Measurements from ENCODE around the gene HLA-A.
"Not testable (repeated sequence)": the region's sequence is repeated elsewhere in the genome, so short reads cannot be mapped to it uniquely, and the experiment has no call there.

Gene HLA-A

GRCh38 chr6:29968905-29969304 lies 26.6 kb downstream of the HLA-A start:
- TF ChIP-seq Cebpa-rat (IDR thresholded peaks at IDR 0.05): no peak
- Histone ChIP-seq H3K4me1 (peaks cover 49 to 53% (median 51%) of the 10 kb centered on the region in 10 experiments), H4K20me1 (no peaks in the 10 kb centered on the region), H3K4me3 (no peak overlapping the region), H3K9me3 (replicated peaks in 1 of 11) (no peaks in the 10 kb centered on the region), H3K27ac (no peak overlapping the region), H3K36me3 (peaks cover 0 to 6% (median 0%) of the 10 kb centered on the region in 11 experiments; a peak in 2 of 22 replicates), H3K9ac (no peak overlapping the region), H3K27me3 (peaks cover 0 to 8% (median 6%) of the 10 kb centered on the region in 11 experiments; a peak in 14 of 22 replicates), H3K4me2 (no peak overlapping the region)

- H3K4me3 ChIP-seq: no peak overlapping the region
- no peak overlapping the region for H3K4me2 ChIP-seq
- H4K20me1 ChIP-seq: peaks cover 0 to 8% (median 0%) of the 10 kb centered on the region in 11 experiments; a peak in 3 of 22 replicates
- peaks cover 0 to 6% (median 0%) of the 10 kb centered on the region in 11 experiments; a peak in 2 of 22 replicates for H3K36me3 ChIP-seq
- no peak overlapping the region for H3K9ac ChIP-seq
- no peak for TF ChIP-seq Cebpa-rat (IDR thresholded peaks at IDR 0.05)
- peaks cover 34 to 42% (median 36%) of the 10 kb centered on the region in 10 experiments for H3K4me1 ChIP-seq
- H3K27me3 ChIP-seq: peaks cover 13 to 25% (median 24%) of the 10 kb centered on the region in 11 experiments
- no peak overlapping the region for H3K27ac ChIP-seq
- H3K9me3 ChIP-seq (replicated peaks in 1 of 11): peaks cover 0 to 7% (median 0%) of the 10 kb centered on the region in 11 experiments; a peak in 3 of 22 replicates
Observed at GRCh38 chr6:29970711-29971110, 28.4 kb downstream of the HLA-A start.

GRCh38 chr6:29974901-29975560 lies 32.7 kb downstream of the HLA-A start:
- peaks cover 0 to 6% (median 0%) of the 10 kb centered on the region in 11 experiments; a peak in 2 of 22 replicates for H3K36me3 ChIP-seq
- peaks cover 0 to 21% (median 0%) of the 10 kb centered on the region in 11 experiments; a peak in 5 of 22 replicates for H4K20me1 ChIP-seq
- H3K9ac ChIP-seq: no peak overlapping the region
- TF ChIP-seq Cebpa-rat (IDR thresholded peaks at IDR 0.05): no peak
- no peak overlapping the region for H3K27ac ChIP-seq
- peaks cover 7 to 19% (median 10%) of the 10 kb centered on the region in 10 experiments; a peak in 15 of 20 replicates for H3K4me1 ChIP-seq
- H3K4me2 ChIP-seq: no peak overlapping the region
- H3K27me3 ChIP-seq: peaks cover 42 to 55% (median 54%) of the 10 kb centered on the region in 11 experiments
- H3K4me3 ChIP-seq: no peak overlapping the region
- H3K9me3 ChIP-seq (replicated peaks in 1 of 11): peaks cover 0 to 8% (median 3%) of the 10 kb centered on the region in 11 experiments; a peak in 9 of 22 replicates

GRCh38 chr6:29975561-29975907 lies 33.2 kb downstream of the HLA-A start:
- no peak for TF ChIP-seq Cebpa-rat (IDR thresholded peaks at IDR 0.05)
- H3K36me3 ChIP-seq: peaks cover 0 to 5% (median 0%) of the 10 kb centered on the region in 11 experiments; a peak in 2 of 22 replicates
- peaks cover 7 to 19% (median 10%) of the 10 kb centered on the region in 10 experiments; a peak in 15 of 20 replicates for H3K4me1 ChIP-seq
- peaks cover 0 to 21% (median 0%) of the 10 kb centered on the region in 11 experiments; a peak in 5 of 22 replicates for H4K20me1 ChIP-seq
- no peak overlapping the region for H3K27ac ChIP-seq
- H3K4me3 ChIP-seq: no peak overlapping the region
- peaks cover 42 to 55% (median 54%) of the 10 kb centered on the region in 11 experiments for H3K27me3 ChIP-seq
- H3K9ac ChIP-seq: no peak overlapping the region
- peaks cover 0 to 8% (median 3%) of the 10 kb centered on the region in 11 experiments; a peak in 9 of 22 replicates for H3K9me3 ChIP-seq (replicated peaks in 1 of 11)
- no peak overlapping the region for H3K4me2 ChIP-seq

- peak overlapping the region; percentile 47 to 86 (median 62); a peak in 21 of 22 replicates for H3K4me2 ChIP-seq
- peaks cover 0 to 21% (median 0%) of the 10 kb centered on the region in 11 experiments; a peak in 5 of 22 replicates for H4K20me1 ChIP-seq
- no peak overlapping the region for H3K9ac ChIP-seq
- H3K36me3 ChIP-seq: no peaks in the 10 kb centered on the region
- peak overlapping the region; percentile 8 to 61 (median 45); a peak in 15 of 20 replicates for H3K4me3 ChIP-seq
- no peak for TF ChIP-seq Cebpa-rat (IDR thresholded peaks at IDR 0.05)
- peaks cover 42 to 55% (median 54%) of the 10 kb centered on the region in 11 experiments for H3K27me3 ChIP-seq
- H3K9me3 ChIP-seq (replicated peaks in 1 of 11): peaks cover 0 to 8% (median 3%) of the 10 kb centered on the region in 11 experiments; a peak in 9 of 22 replicates
- H3K4me1 ChIP-seq: peaks cover 7 to 19% (median 10%) of the 10 kb centered on the region in 10 experiments; a peak in 15 of 20 replicates
- no peak overlapping the region for H3K27ac ChIP-seq
Observed at GRCh38 chr6:29976253-29976587, 33.9 kb downstream of the HLA-A start.

- H3K27me3 ChIP-seq: peaks cover 42 to 55% (median 54%) of the 10 kb centered on the region in 11 experiments
Observed at GRCh38 chr6:29976588-29977424, 34.5 kb downstream of the HLA-A start.

GRCh38 chr6:29977425-29977727 lies 35.0 kb downstream of the HLA-A start:
- Histone ChIP-seq H3K4me1 (peaks cover 3 to 14% (median 4%) of the 10 kb centered on the region in 10 experiments; a peak in 14 of 20 replicates), H3K27me3 (peaks cover 42 to 55% (median 54%) of the 10 kb centered on the region in 11 experiments), H3K9ac (peak overlapping the region in 2 of 11 experiments; percentile 4 to 19; a peak in 1 of 22 replicates), H3K9me3 (replicated peaks in 1 of 11) (peaks cover 0 to 8% (median 3%) of the 10 kb centered on the region in 11 experiments; a peak in 9 of 22 replicates), H3K27ac (no peak overlapping the region), H3K4me2 (peak overlapping the region; percentile 47 to 86 (median 62)), H4K20me1 (peaks cover 0 to 21% (median 0%) of the 10 kb centered on the region in 11 experiments; a peak in 5 of 22 replicates), H3K4me3 (peak overlapping the region in 9 of 10 experiments; percentile 23 to 61 (median 44); a peak in 13 of 20 replicates), H3K36me3 (no peaks in the 10 kb centered on the region)
- TF ChIP-seq Cebpa-rat (IDR thresholded peaks at IDR 0.05): no peak

More at GRCh38 chr6:29976588-29977424, 34.5 kb downstream of the HLA-A start:
- Histone ChIP-seq H3K4me2 (peak overlapping the region; percentile 47 to 86 (median 62)), H3K9ac (peak overlapping the region in 2 of 11 experiments; percentile 4 to 19; a peak in 2 of 22 replicates), H4K20me1 (peaks cover 0 to 21% (median 0%) of the 10 kb centered on the region in 11 experiments; a peak in 5 of 22 replicates), H3K27ac (no peak overlapping the region), H3K36me3 (no peaks in the 10 kb centered on the region), H3K4me3 (peak overlapping the region; percentile 23 to 61 (median 45); a peak in 18 of 20 replicates), H3K9me3 (replicated peaks in 1 of 11) (peaks cover 0 to 8% (median 3%) of the 10 kb centered on the region in 11 experiments; a peak in 9 of 22 replicates), H3K4me1 (peaks cover 7 to 19% (median 9%) of the 10 kb centered on the region in 10 experiments; a peak in 15 of 20 replicates)
- TF ChIP-seq Cebpa-rat (IDR thresholded peaks at IDR 0.05): no peak

GRCh38 chr6:29980013-29980412 lies 37.7 kb downstream of the HLA-A start:
- not testable (repeated sequence) for H3K9ac ChIP-seq; H3K4me2 ChIP-seq; H3K27ac ChIP-seq; H3K9me3 ChIP-seq (replicated peaks in 1 of 11); H3K36me3 ChIP-seq; H3K4me3 ChIP-seq
- Histone ChIP-seq H3K4me1 (peaks cover 0 to 12% (median 0%) of the 10 kb centered on the region in 10 experiments; a peak in 6 of 20 replicates), H4K20me1 (peaks cover 0 to 21% (median 0%) of the 10 kb centered on the region in 11 experiments; a peak in 5 of 22 replicates), H3K27me3 (peaks cover 35 to 38% (median 37%) of the 10 kb centered on the region in 11 experiments)
